Endothelial cell of umbilical vein (primary cell): Measurements from ENCODE around the gene PELI3. TPM values are rescaled to one million over a fixed set of nuclear protein-coding genes. Genes with fewer than 3 reads are reported as not detected.
A peak's percentile ranks its signal among the peaks of the same experiment; 100 is the strongest.

Experiments
- BruUV-seq: library from RNA; stranded (reverse); fragments of 400-500 nt; replicated peaks from 2 replicates; lab custom pipeline; 2021; lab: Mats Ljungman, UMichigan
- CTCF ChIA-PET: fragments of 300-600, 350-600 bp; sonication (Branson Sonifier 250); formaldehyde crosslinking; loops from one replicate; lab custom pipeline; 2021; ENCODE audit warnings: antibody characterized with exemption, inconsistent platforms; lab: Charles Lee
- POLR2A ChIA-PET: fragments of 300-600, 350-600 bp; sonication (Branson Sonifier 250); formaldehyde crosslinking; loops from one replicate; lab custom pipeline; 2021; ENCODE audit warnings: antibody characterized with exemption, inconsistent platforms; lab: Charles Lee
- DNase-seq: peaks from one replicate; pipeline ENCODE4 v3.0.0-alpha.2; 2011; ENCODE audit warnings: low read depth, low spot score
- FAIRE-seq: peaks from 2 replicates; lab custom pipeline; 2011; peaks lifted over from hg19 to GRCh38; lab: Jason Lieb, UNC
- H2AFZ ChIP-seq: 2 replicates; pipeline ENCODE4 v1.6.0; 2012; ENCODE audit warnings: low read depth, low read length, control low read depth, inconsistent platforms
- H3K27ac ChIP-seq: 2 replicates; pipeline ENCODE4 v1.5.1; 2011; ENCODE audit warnings: low read depth, mild to moderate bottlenecking, control low read depth, low read length, moderate library complexity; ENCODE audit not compliant: insufficient read depth
- H3K27me3 ChIP-seq, 2 experiments: 2 replicates each; pipeline versions ENCODE4 v1.6.0 to v1.6.1; 2011; ENCODE audit warnings: low read length in 2 of 2, mixed read lengths in 1 of 2; ENCODE audit not compliant: control insufficient read depth in 2 of 2, insufficient read depth in 2 of 2
- H3K36me3 ChIP-seq, 2 experiments: 2 replicates in 1 of 2; 3 replicates in 1 of 2; pipeline ENCODE4 v1.5.1; 2011; ENCODE audit warnings: low read length in 2 of 2, mild to moderate bottlenecking in 1 of 2, moderate library complexity in 1 of 2; ENCODE audit not compliant: control insufficient read depth in 2 of 2, insufficient read depth in 2 of 2; ENCODE audit errors: extremely low read depth in 1 of 2
- H3K4me1 ChIP-seq: 3 replicates; pipeline ENCODE4 v1.5.1; 2011; ENCODE audit warnings: mild to moderate bottlenecking, low read length; ENCODE audit not compliant: control insufficient read depth, insufficient read depth; ENCODE audit errors: extremely low read depth
- H3K4me2 ChIP-seq: 2 replicates; pipeline ENCODE4 v1.6.1; 2011; ENCODE audit warnings: low read length, control low read depth, mixed read lengths; ENCODE audit not compliant: insufficient read depth
- H3K4me3 ChIP-seq, 3 experiments: fragments of 200-600 bp in 1 of 3; sonication (generic), shearing (Covaris generic) in 1 of 3; replicated peaks in 1 of 3; 2 replicates each; pipeline ENCODE4 v1.5.1; 2011 to 2016; ENCODE audit warnings: control low read depth in 3 of 3, low read length in 3 of 3, mild to moderate bottlenecking in 2 of 3, inconsistent platforms in 1 of 3, low read depth in 1 of 3, moderate library complexity in 1 of 3; ENCODE audit not compliant: insufficient read depth in 1 of 3
- H3K79me2 ChIP-seq: 2 replicates; pipeline ENCODE4 v1.6.0; 2012; ENCODE audit warnings: low read length, inconsistent platforms; ENCODE audit not compliant: control insufficient read depth, insufficient read depth
- H3K9ac ChIP-seq: replicated peaks from 2 replicates; pipeline ENCODE3; 2011; ENCODE audit warnings: low read length, control low read depth; ENCODE audit not compliant: insufficient read depth; ENCODE audit errors: extremely low read depth
- H3K9me1 ChIP-seq: replicated peaks from 3 replicates; pipeline ENCODE4 v1.6.0; 2011; ENCODE audit warnings: mild to moderate bottlenecking, low read length; ENCODE audit not compliant: control insufficient read depth, insufficient read depth; ENCODE audit errors: extremely low read depth
- H3K9me3 ChIP-seq: replicated peaks from 2 replicates; pipeline ENCODE4 v1.5.1; 2012; ENCODE audit warnings: low read length, inconsistent platforms; ENCODE audit not compliant: control insufficient read depth, insufficient read depth
- H4K20me1 ChIP-seq: replicated peaks from 2 replicates; pipeline ENCODE3; 2011; ENCODE audit warnings: mild to moderate bottlenecking, low read length; ENCODE audit not compliant: control insufficient read depth, insufficient read depth; ENCODE audit errors: extremely low read depth
- EZH2 ChIP-seq: IDR thresholded peaks from 2 replicates; pipeline ENCODE4 v1.6.1; 2012; ENCODE audit warnings: borderline replicate concordance, low read depth, mild to moderate bottlenecking, moderate library complexity, low read length, inconsistent platforms; ENCODE audit not compliant: severe bottlenecking
- FOS ChIP-seq: IDR thresholded peaks from 2 replicates; pipeline ENCODE4 v1.6.1; 2011; ENCODE audit warnings: mild to moderate bottlenecking, low read length, moderate library complexity, borderline replicate concordance; ENCODE audit not compliant: insufficient read depth
- GATA2 ChIP-seq: IDR thresholded peaks from 2 replicates; pipeline ENCODE4 v1.7.0; 2011; ENCODE audit warnings: low read depth, mild to moderate bottlenecking, moderate library complexity, mixed read lengths, low read length; ENCODE audit not compliant: insufficient read length, insufficient read depth
- JUN ChIP-seq: IDR thresholded peaks from 2 replicates; pipeline ENCODE4 v1.6.1; 2011; ENCODE audit warnings: borderline replicate concordance, low read depth; ENCODE audit not compliant: insufficient read length, insufficient read depth
- MYC ChIP-seq: IDR thresholded peaks from one replicate; pipeline ENCODE4 v1.6.1; 2011; ENCODE audit warnings: mild to moderate bottlenecking, low read depth, low read length
- POLR2A ChIP-seq: IDR thresholded peaks from 2 replicates; pipeline ENCODE4 v1.6.1; 2012; ENCODE audit warnings: low read depth, mild to moderate bottlenecking, control low read depth, low read length
- POLR2AphosphoS5 ChIP-seq: IDR thresholded peaks from 2 replicates; pipeline ENCODE4 v1.6.1; 2012; ENCODE audit warnings: low read depth, mild to moderate bottlenecking, control low read depth, low read length, moderate library complexity; ENCODE audit not compliant: insufficient read depth
- dilution Hi-C: fragments of 300-500 bp; cut with MboI; formaldehyde crosslinking; loops from one replicate; pipeline ENCODE4 v1.15.0; 2019; ENCODE audit warnings: low sequenced_read_pairs; ENCODE audit not compliant: extremely low pct_ligation_motif_present
- intact Hi-C: fragments of 100-400 bp; cut with micrococcal nuclease; formaldehyde crosslinking; loops from one replicate; pipeline ENCODE4 v1.10.0; 2022
- polyA plus RNA-seq, 4 experiments: library from polyadenylated mRNA; depleted of rRNA in 3 of 4; stranded (reverse) in 3 of 4; unstranded in 1 of 4; fragments of >200 nt; gene quantifications; 2 replicates each; pipeline versions ENCODE4 v1.2.1 to v1.2.3, GENCODE V29; 2011 to 2012; ENCODE audit warnings: missing spikeins in 1 of 4
- total RNA-seq: library from RNA; stranded (reverse); gene quantifications from 2 replicates; pipeline ENCODE4 v1.2.3, GENCODE V29; 2021
- TF ChIP-seq, protein P1 (sequence below), 2 donors: IDR thresholded peaks; 1 replicate in 1 of 2; 2 replicates in 1 of 2; pipeline ENCODE4 v1.5.1; 2011; ENCODE audit warnings: low read length in 2 of 2, mild to moderate bottlenecking in 2 of 2, moderate library complexity in 2 of 2, control low read depth in 1 of 2, inconsistent platforms in 1 of 2, low read depth in 1 of 2; ENCODE audit not compliant: insufficient read depth in 1 of 2; ENCODE audit errors: extremely low read depth in 1 of 2
- TF ChIP-seq, protein P2 (sequence below): IDR thresholded peaks from 2 replicates; pipeline ENCODE4 v1.6.1; 2011; ENCODE audit not compliant: insufficient read depth, insufficient read length

Gene PELI3
- total and polyA plus RNA-seq, 2 donors (not counting 3 experiments of a cell fraction or from before 2014, with no cell fraction given): 2.8 to 2.9 TPM

DNA sequence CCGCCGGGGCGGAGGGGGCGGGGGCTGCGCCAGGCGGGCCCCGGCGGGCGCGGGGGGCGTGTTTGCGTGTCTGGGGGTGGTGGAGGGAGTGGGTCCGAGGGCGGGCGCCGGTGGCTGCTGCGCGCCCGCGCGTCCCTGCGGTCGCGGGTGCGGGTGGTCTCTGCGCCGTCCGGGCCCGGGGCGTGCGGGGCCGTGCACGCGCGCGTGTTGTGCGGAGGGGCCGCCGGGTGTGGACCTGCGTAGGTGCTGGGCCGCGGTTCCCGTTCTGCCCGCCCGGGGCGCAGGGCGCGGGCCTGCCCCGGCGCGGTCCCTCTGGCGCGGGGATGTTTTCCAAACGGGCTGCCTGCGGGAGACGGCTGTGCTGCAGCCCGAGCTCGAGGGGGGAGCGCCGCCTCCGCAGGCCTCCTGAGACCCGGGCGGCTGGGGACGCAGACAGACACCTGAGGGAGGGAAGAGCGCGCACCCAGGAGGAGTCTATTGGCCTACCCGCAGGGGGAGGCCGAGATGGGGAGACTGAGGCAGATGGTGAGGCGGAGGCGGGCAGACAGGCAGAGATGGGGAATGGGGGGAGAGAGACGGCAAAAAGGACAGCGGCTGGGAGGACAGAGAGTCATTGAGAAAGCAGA is 442 bp downstream of the PELI3 start:
- H3K27ac ChIP-seq: no peak overlapping the region
- POLR2A ChIA-PET: interaction anchor here (1.2 kb wide), 1 partner anchor 13 kb away, joined by 15 read pairs; the partner anchor contains the start of gene DPP3
- H3K9me3 ChIP-seq: no peaks in the 10 kb centered on the region
- H3K27me3 ChIP-seq: peaks cover 0 to 2% of the 10 kb centered on the region in 2 experiments
- H3K4me2 ChIP-seq: peak overlapping the region; percentile 26
- H3K4me3 ChIP-seq: peak overlapping the region; percentile 7 to 63 (median 32)
- H4K20me1 ChIP-seq: no peaks in the 10 kb centered on the region
- no peak for FAIRE-seq
- TF ChIP-seq POLR2A (no peak), POLR2AphosphoS5 (peak; percentile 23), FOS (no peak), EZH2 (no peak), GATA2 (no peak), JUN (no peak), MYC (no peak)
- TF ChIP-seq, protein P1, sequence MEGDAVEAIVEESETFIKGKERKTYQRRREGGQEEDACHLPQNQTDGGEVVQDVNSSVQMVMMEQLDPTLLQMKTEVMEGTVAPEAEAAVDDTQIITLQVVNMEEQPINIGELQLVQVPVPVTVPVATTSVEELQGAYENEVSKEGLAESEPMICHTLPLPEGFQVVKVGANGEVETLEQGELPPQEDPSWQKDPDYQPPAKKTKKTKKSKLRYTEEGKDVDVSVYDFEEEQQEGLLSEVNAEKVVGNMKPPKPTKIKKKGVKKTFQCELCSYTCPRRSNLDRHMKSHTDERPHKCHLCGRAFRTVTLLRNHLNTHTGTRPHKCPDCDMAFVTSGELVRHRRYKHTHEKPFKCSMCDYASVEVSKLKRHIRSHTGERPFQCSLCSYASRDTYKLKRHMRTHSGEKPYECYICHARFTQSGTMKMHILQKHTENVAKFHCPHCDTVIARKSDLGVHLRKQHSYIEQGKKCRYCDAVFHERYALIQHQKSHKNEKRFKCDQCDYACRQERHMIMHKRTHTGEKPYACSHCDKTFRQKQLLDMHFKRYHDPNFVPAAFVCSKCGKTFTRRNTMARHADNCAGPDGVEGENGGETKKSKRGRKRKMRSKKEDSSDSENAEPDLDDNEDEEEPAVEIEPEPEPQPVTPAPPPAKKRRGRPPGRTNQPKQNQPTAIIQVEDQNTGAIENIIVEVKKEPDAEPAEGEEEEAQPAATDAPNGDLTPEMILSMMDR (IDR thresholded peaks at IDR 0.05; ENCODE audit: extremely low read depth in 1 of 2, insufficient read depth in 1 of 2, low read depth in 1 of 2, low read length in 2 of 2): peak; percentile 20 to 29
- TF ChIP-seq, protein P2, sequence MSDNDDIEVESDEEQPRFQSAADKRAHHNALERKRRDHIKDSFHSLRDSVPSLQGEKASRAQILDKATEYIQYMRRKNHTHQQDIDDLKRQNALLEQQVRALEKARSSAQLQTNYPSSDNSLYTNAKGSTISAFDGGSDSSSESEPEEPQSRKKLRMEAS: no peak
- BruUV-seq: no TSS peak
- peak; percentile 19 for DNase-seq
- CTCF ChIA-PET: interaction anchor here (0.6 to 2.4 kb wide), 9 partner anchors 11 to 348 kb away, joined by 3 to 12 read pairs (median 4); partner anchors contain the start of genes BBS1, DPP3 and MRPL11
- H3K9me1 ChIP-seq: no peaks in the 10 kb centered on the region
- peak overlapping the region; percentile 4 for H3K9ac ChIP-seq
- H3K79me2 ChIP-seq: no peaks in the 10 kb centered on the region
- intact Hi-C loops: loop anchor here (2.0 kb wide), 1 partner anchor 46 kb away; the partner anchor contains the start of gene NPAS4
- peaks cover 10% of the 10 kb centered on the region for H3K4me1 ChIP-seq
- dilution Hi-C loops: no loop called here
- no peaks in the 10 kb centered on the region for H3K36me3 ChIP-seq
- peak overlapping the region; percentile 32 for H2AFZ ChIP-seq
